NOMO-1 (cell line): Measurements from ENCODE around the gene PEX12.
"Not testable (repeated sequence)": the region's sequence is repeated elsewhere in the genome, so short reads cannot be mapped to it uniquely, and the experiment has no call there.

Source experiments
- DNase-seq, 2 experiments: peaks; one replicate each; lab custom pipeline; 2025; ENCODE audit not compliant: unreplicated experiment in 2 of 2; lab: John Stamatoyannopoulos, UW

PEX12 gene

GRCh38 chr17:35578197-35578928 lies at the start of gene PEX12:
TSS of gene PEX12 (minus strand) at chr17:35578571. CDS start at chr17:35578021, 550 bp downstream.
- DNase-seq: peak; percentile 90 to 94

GRCh38 chr17:35627417-35627816 lies 49.0 kb upstream of the PEX12 start:
- DNase-seq: no peak

- DNase-seq: no peak
Measured at GRCh38 chr17:35621768-35622167, 43.4 kb upstream of the PEX12 start.

- no peak for DNase-seq
Measured at GRCh38 chr17:35618628-35619027, 40.3 kb upstream of the PEX12 start.

GRCh38 chr17:35617505-35617904 lies 39.1 kb upstream of the PEX12 start:
- no peak for DNase-seq

GRCh38 chr17:35616536-35616935 lies 38.2 kb upstream of the PEX12 start:
- DNase-seq: no peak

GRCh38 chr17:35614810-35615209 lies 36.4 kb upstream of the PEX12 start:
- no peak for DNase-seq

GRCh38 chr17:35612924-35613521 lies 34.7 kb upstream of the PEX12 start:
- DNase-seq: peak; percentile 3 to 5

GRCh38 chr17:35610746-35611145 lies 32.4 kb upstream of the PEX12 start:
- not testable (repeated sequence) for DNase-seq

- DNase-seq: no peak
Measured at GRCh38 chr17:35609831-35610230, 31.5 kb upstream of the PEX12 start.

GRCh38 chr17:35607239-35607847 lies 29.0 kb upstream of the PEX12 start:
- DNase-seq: no peak

GRCh38 chr17:35605678-35606077 lies 27.3 kb upstream of the PEX12 start:
- DNase-seq: no peak

GRCh38 chr17:35603674-35604073 lies 25.3 kb upstream of the PEX12 start:
- DNase-seq: no peak

GRCh38 chr17:35597604-35598003 lies 19.2 kb upstream of the PEX12 start:
- no peak for DNase-seq

GRCh38 chr17:35596530-35597233 lies 18.3 kb upstream of the PEX12 start:
- DNase-seq: no peak

- no peak for DNase-seq
Measured at GRCh38 chr17:35596072-35596471, 17.7 kb upstream of the PEX12 start.

GRCh38 chr17:35588196-35588920 lies 10.0 kb upstream of the PEX12 start:
- DNase-seq: no peak

- DNase-seq: peak; percentile 93 to 97
Measured at GRCh38 chr17:35587074-35587961, 8.9 kb upstream of the PEX12 start, which contains the start of gene AP2B1. TSS of gene AP2B1 (plus strand) at chr17:35587322. CDS start at chr17:35594031, 6,709 bp downstream.

- DNase-seq: no peak
Measured at GRCh38 chr17:35586569-35587073, 8.2 kb upstream of the PEX12 start.
